BJ (cell line): ENCODE measurements around the gene RAD51. TPM values are rescaled to one million over a fixed set of nuclear protein-coding genes. Genes with fewer than 3 reads are reported as not detected.

ENCODE experiments used
- CTCF ChIA-PET: fragments of 350-600 bp; formaldehyde crosslinking; extraction: SDS; loops from one replicate; lab custom pipeline; 2021; ENCODE audit warnings: antibody characterized with exemption, inconsistent platforms; lab: Yijun Ruan, JAX
- POLR2A ChIA-PET: fragments of 300-600 bp; sonication (Branson Sonifier 250); formaldehyde crosslinking; extraction: SDS; loops from one replicate; lab custom pipeline; 2021; ENCODE audit warnings: antibody characterized with exemption; lab: Charles Lee
- DNase-seq: peaks from one replicate; pipeline ENCODE4 v3.0.0-alpha.2; 2011; ENCODE audit warnings: low read depth
- H3K27me3 ChIP-seq: 2 replicates; pipeline ENCODE4 v1.6.0; 2011; ENCODE audit warnings: low read length; ENCODE audit not compliant: control insufficient read depth, insufficient read depth
- H3K36me3 ChIP-seq: 2 replicates; pipeline ENCODE4 v1.5.1; 2011; ENCODE audit warnings: low read length; ENCODE audit not compliant: control insufficient read depth, insufficient read depth
- H3K4me3 ChIP-seq: 2 replicates; pipeline ENCODE4 v1.5.1; 2011; ENCODE audit warnings: low read depth, mild to moderate bottlenecking, control low read depth, low read length
- CTCF ChIP-seq: IDR thresholded peaks from 2 replicates; pipeline ENCODE4 v1.5.1; 2011; ENCODE audit warnings: low read depth, mild to moderate bottlenecking, control low read depth, inconsistent platforms, low read length, moderate library complexity; ENCODE audit not compliant: insufficient read depth
- polyA plus RNA-seq: library from polyadenylated mRNA; depleted of rRNA; stranded (reverse); fragments of >200 nt; gene quantifications from 2 replicates; pipeline ENCODE4 v1.2.3, GENCODE V29; 2011

Gene RAD51
- polyA plus RNA-seq, 1 experiment, result 8.9 TPM

- POLR2A ChIA-PET, result no interaction called here
- DNase-seq, result no peak
- CTCF ChIA-PET, result interaction anchor here (0.7 to 1.3 kb wide), 3 partner anchors 16 to 160 kb away, joined by 3 read pairs; no protein-coding TSS in a partner anchor
- H3K36me3 ChIP-seq, result peaks cover 3% of the 10 kb centered on the region
- TF ChIP-seq CTCF, result no peak
- H3K4me3 ChIP-seq, result no peak overlapping the region
- H3K27me3 ChIP-seq, result no peaks in the 10 kb centered on the region
Measured at GRCh38 chr15:40751745-40752144, 56.8 kb downstream of the RAD51 start.

DNA sequence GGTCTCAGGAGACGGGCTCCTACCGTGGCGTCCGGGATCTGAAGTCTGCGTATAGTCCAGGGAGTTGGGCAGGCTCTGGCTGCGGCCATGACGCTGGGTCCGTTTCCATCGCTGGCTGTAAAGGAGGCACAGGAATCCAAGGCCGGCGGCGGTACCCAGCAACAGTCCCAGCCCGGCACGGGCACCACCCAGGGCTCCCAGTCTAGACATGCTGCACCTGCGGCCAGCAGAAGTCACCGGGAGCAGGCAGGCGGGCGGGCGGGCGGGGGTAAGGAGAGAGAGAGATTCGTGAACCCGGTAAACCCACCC, 59.6 kb downstream of the RAD51 start:
- POLR2A ChIA-PET, result no interaction called here
- DNase-seq, result no peak
- Histone ChIP-seq H3K27me3 (no peaks in the 10 kb centered on the region), H3K36me3 (peaks cover 3% of the 10 kb centered on the region), H3K4me3 (peak overlapping the region; percentile 95)
- CTCF ChIA-PET, result interaction anchor here (0.6 kb wide), 1 partner anchor 191 kb away, joined by 3 read pairs; no protein-coding TSS in a partner anchor
- TF ChIP-seq CTCF, result no peak

GRCh38 chr15:40754883-40755811, 60.2 kb downstream of the RAD51 start, which contains the start of gene RMDN3:
TSS of gene RMDN3 (minus strand) at chr15:40755254. CDS start at chr15:40754783, 471 bp downstream.
- no peak for TF ChIP-seq CTCF
- H3K27me3 ChIP-seq, result no peaks in the 10 kb centered on the region
- peak within 1 kb of the TSS; percentile 95 for H3K4me3 ChIP-seq
- peaks cover 3% of the 10 kb centered on the region for H3K36me3 ChIP-seq
- DNase-seq, result peak; percentile 44
- POLR2A ChIA-PET, result no interaction called here
- CTCF ChIA-PET, result interaction anchor here (0.6 to 1.7 kb wide), 2 partner anchors 140 to 191 kb away, joined by 3 to 4 read pairs; partner anchors contain the start of gene VPS18

- ChIA-PET CTCF (interaction anchor here (1.7 to 2.4 kb wide), 2 partner anchors 11 to 139 kb away, joined by 4 to 7 read pairs; partner anchors contain the start of gene VPS18), POLR2A (no interaction called here)
- Histone ChIP-seq H3K4me3 (peak overlapping the region; percentile 95), H3K27me3 (peaks cover 1% of the 10 kb centered on the region; the same call in 1 of the 2 replicates), H3K36me3 (peaks cover 3% of the 10 kb centered on the region)
- TF ChIP-seq CTCF, result no peak
- no peak for DNase-seq
Measured at GRCh38 chr15:40755812-40756208, 60.8 kb downstream of the RAD51 start.

GRCh38 chr15:40756938-40757337, 62.0 kb downstream of the RAD51 start:
- no peak for TF ChIP-seq CTCF
- DNase-seq, result no peak
- H3K4me3 ChIP-seq, result no peak overlapping the region
- no peaks in the 10 kb centered on the region; the same call in 1 of the 2 replicates for H3K36me3 ChIP-seq
- CTCF ChIA-PET, result interaction anchor here (1.7 to 2.4 kb wide), 2 partner anchors 12 to 138 kb away, joined by 4 to 7 read pairs; partner anchors contain the start of gene VPS18
- H3K27me3 ChIP-seq, result peaks cover 1% of the 10 kb centered on the region; the same call in 1 of the 2 replicates
- POLR2A ChIA-PET, result no interaction called here
